Stomach (tissue), 19 donors: ENCODE results near the gene FCHO2. TPM values are rescaled to one million over a fixed set of nuclear protein-coding genes. Genes with fewer than 3 reads are reported as not detected.

Experiments used
- DNase-seq, 2 donors: peaks; one replicate each; pipeline versions ENCODE4 v3.0.0 to v3.0.0-alpha.2; 2013 to 2019
- H3K27ac ChIP-seq, 5 donors: fragments of 200-600 bp in 4 of 5; sonication (generic) in 4 of 5; one replicate each; pipeline ENCODE4 v1.5.1; 2013 to 2019; ENCODE audit warnings: mild to moderate bottlenecking in 1 of 5, moderate library complexity in 1 of 5
- H3K27me3 ChIP-seq, 3 donors: fragments of 200-600 bp; sonication (generic); one replicate each; pipeline ENCODE4 v1.5.1; 2017 to 2019; ENCODE audit warnings: mixed run types in 1 of 3
- H3K36me3 ChIP-seq, 4 donors: fragments of 200-600 bp; sonication (generic); 1 replicate in 3 of 4; 2 replicates in 1 of 4; pipeline ENCODE4 v1.5.1; 2016 to 2019
- H3K4me1 ChIP-seq, 4 donors: fragments of 200-600 bp; sonication (generic); one replicate each; pipeline ENCODE4 v1.5.1; 2016 to 2019
- H3K4me3 ChIP-seq, 4 donors: fragments of 200-600 bp; sonication (generic) in 3 of 4; one replicate each; pipeline ENCODE4 v1.5.1; 2016 to 2019; ENCODE audit warnings: mild to moderate bottlenecking in 1 of 4
- H3K9me3 ChIP-seq, 4 donors: fragments of 200-600 bp; sonication (generic); one replicate each; pipeline ENCODE4 v1.5.1; 2016 to 2019
- EP300 ChIP-seq: sonication (generic); formaldehyde crosslinking; IDR thresholded peaks from one replicate; pipeline ENCODE4 v1.6.1; 2017; ENCODE audit warnings: antibody characterized with exemption
- POLR2A ChIP-seq, 4 donors: fragments of 450-650 bp; IDR thresholded peaks; one replicate each; pipeline ENCODE4 v1.6.1; 2016; ENCODE audit warnings: antibody characterized with exemption in 4 of 4, control low read depth in 2 of 4, mild to moderate bottlenecking in 1 of 4, moderate library complexity in 1 of 4
- POLR2AphosphoS5 ChIP-seq, 3 donors: sonication (generic); formaldehyde crosslinking; IDR thresholded peaks; one replicate each; pipeline ENCODE4 v1.6.1; 2016; ENCODE audit warnings: antibody characterized with exemption in 3 of 3
- WGBS, 5 donors: extraction: QIAGEN DNeasy Blood & Tissue Kit in 3 of 5; methylation state at CpG; one replicate each; pipeline versions ENCODE4 v1.1.5 to v1.1.7; 2013 to 2018; 5-methylcytosine and 5-hydroxymethylcytosine counted together
- intact Hi-C: fragments of 100-400 bp; cut with DNase I; formaldehyde crosslinking; loops from one replicate; pipeline ENCODE4 v1.15.1; 2023; ENCODE audit warnings: low total_unique reads
- long read RNA-seq, 10 donors: transcript quantifications; one replicate each; lab custom pipeline, GENCODE V29; 2026
- polyA plus RNA-seq, 3 donors: library from polyadenylated mRNA; stranded (reverse); fragments of 200-250 nt; gene quantifications; one replicate each; pipeline ENCODE4 v1.2.3, GENCODE V29; 2013
- total RNA-seq, 5 donors: library from RNA; depleted of rRNA; stranded (reverse); fragments of >200 nt; gene quantifications; one replicate each; pipeline versions ENCODE4 v1.1.0 to v1.2.3, GENCODE V29; 2014 to 2016
- TF ChIP-seq, protein P1 (sequence below), 7 experiments: fragments of 450-650 bp in 4 of 7; fragments of 200-600 bp in 3 of 7; sonication (generic) in 3 of 7; IDR thresholded peaks; one replicate each; pipeline ENCODE4 v1.5.1; 2016 to 2019; ENCODE audit warnings: antibody characterized with exemption in 7 of 7, control low read depth in 2 of 7, mild to moderate bottlenecking in 1 of 7
- donor health status: healthy with polysubstance abuse.
- donor health status: Bipolar disorder and iron deficiency.
- donor health status: healthy.

FCHO2 gene, protein sequence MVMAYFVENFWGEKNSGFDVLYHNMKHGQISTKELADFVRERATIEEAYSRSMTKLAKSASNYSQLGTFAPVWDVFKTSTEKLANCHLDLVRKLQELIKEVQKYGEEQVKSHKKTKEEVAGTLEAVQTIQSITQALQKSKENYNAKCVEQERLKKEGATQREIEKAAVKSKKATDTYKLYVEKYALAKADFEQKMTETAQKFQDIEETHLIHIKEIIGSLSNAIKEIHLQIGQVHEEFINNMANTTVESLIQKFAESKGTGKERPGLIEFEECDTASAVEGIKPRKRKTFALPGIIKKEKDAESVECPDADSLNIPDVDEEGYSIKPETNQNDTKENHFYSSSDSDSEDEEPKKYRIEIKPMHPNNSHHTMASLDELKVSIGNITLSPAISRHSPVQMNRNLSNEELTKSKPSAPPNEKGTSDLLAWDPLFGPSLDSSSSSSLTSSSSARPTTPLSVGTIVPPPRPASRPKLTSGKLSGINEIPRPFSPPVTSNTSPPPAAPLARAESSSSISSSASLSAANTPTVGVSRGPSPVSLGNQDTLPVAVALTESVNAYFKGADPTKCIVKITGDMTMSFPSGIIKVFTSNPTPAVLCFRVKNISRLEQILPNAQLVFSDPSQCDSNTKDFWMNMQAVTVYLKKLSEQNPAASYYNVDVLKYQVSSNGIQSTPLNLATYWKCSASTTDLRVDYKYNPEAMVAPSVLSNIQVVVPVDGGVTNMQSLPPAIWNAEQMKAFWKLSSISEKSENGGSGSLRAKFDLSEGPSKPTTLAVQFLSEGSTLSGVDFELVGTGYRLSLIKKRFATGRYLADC
- 10 to 100 TPM in 4 of 5 donors, 1 to 10 TPM in 1; 7.0 to 46.1 (median 18.1) TPM for total RNA-seq
- 10 to 100 TPM in 2 of 3 donors, 1 to 10 TPM in 1; 6.9 to 11.6 (median 10.2) TPM for polyA plus RNA-seq
- long read RNA-seq, donor 1: 0 reads
- long read RNA-seq, donor 2: 0 reads
- long read RNA-seq, donor 3: 0 reads
- long read RNA-seq, donor 4: 0 reads
- long read RNA-seq, donor 5: 0 reads
- long read RNA-seq, donor 6: 0 reads
- long read RNA-seq, donor 7: 0 reads
- long read RNA-seq, donor 8: 0 reads
- long read RNA-seq, donor 9, partial matches to known transcripts: 5 of 5 reads
- long read RNA-seq, donor 9, other reads (novel, unspliced or antisense): 0 of 5 reads
- long read RNA-seq, donor 10: 0 reads

DNA sequence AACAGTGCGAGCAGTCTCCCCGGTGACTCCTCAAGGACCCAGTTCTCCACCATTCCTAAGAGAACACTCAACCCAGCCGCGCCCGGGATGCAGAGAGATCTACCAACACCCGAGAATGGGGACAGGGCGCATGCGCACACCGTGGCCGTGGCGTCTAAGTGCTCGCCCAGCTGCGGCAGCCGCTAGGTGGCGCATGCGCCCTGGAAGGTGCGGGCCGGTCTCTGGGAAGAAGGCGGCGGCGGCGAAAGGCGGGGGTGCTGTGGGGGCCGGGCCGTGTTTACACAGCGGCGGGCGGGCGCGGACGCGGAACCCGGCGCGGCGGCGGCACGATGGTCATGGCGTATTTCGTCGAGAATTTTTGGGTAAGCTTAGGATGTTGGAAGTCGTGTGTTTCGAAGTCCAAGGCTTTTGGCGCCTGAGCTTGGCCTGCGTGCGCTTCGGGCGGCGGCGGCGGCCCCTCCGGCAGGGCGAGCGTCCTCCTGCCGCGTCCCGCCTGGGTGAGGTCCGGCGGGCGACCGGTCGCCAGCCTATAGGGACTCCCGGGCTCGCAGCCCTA is at the start of gene FCHO2:
Gene FCHO2 (plus strand): TSS at position 274 of the 556 bp plus-strand sequence. CDS start 56 bp downstream, at position 330.
- 0 to 2% (median 0%) methylated on average over 34 to 58 of the region's 64 CpGs for WGBS, 5 donors
- intact Hi-C loops: no loop called here
- H3K27ac ChIP-seq: peak within 1 kb of the TSS; percentile 95 to 99 (median 98)
- no peaks in the 10 kb centered on the region for H3K27me3 ChIP-seq
- no peaks in the 10 kb centered on the region for H3K9me3 ChIP-seq
- H3K36me3 ChIP-seq: no peaks in the 10 kb centered on the region
- TF ChIP-seq EP300 (no peak), POLR2A (IDR thresholded peaks at IDR 0.05) (peak in 1 of 4 donors; percentile 46), POLR2AphosphoS5 (IDR thresholded peaks at IDR 0.05) (peak; percentile 71 to 88 (median 81))
- TF ChIP-seq, protein P1, sequence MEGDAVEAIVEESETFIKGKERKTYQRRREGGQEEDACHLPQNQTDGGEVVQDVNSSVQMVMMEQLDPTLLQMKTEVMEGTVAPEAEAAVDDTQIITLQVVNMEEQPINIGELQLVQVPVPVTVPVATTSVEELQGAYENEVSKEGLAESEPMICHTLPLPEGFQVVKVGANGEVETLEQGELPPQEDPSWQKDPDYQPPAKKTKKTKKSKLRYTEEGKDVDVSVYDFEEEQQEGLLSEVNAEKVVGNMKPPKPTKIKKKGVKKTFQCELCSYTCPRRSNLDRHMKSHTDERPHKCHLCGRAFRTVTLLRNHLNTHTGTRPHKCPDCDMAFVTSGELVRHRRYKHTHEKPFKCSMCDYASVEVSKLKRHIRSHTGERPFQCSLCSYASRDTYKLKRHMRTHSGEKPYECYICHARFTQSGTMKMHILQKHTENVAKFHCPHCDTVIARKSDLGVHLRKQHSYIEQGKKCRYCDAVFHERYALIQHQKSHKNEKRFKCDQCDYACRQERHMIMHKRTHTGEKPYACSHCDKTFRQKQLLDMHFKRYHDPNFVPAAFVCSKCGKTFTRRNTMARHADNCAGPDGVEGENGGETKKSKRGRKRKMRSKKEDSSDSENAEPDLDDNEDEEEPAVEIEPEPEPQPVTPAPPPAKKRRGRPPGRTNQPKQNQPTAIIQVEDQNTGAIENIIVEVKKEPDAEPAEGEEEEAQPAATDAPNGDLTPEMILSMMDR (IDR thresholded peaks at IDR 0.05): peak in 5 of 7 experiments; percentile 84 to 95 (median 87)
- H3K4me1 ChIP-seq: peaks cover 18 to 57% (median 31%) of the 10 kb centered on the region in 4 donors
- peak; percentile 99 to 100 for DNase-seq
- H3K4me3 ChIP-seq: peak within 1 kb of the TSS; percentile 90 to 97 (median 92)

DNA sequence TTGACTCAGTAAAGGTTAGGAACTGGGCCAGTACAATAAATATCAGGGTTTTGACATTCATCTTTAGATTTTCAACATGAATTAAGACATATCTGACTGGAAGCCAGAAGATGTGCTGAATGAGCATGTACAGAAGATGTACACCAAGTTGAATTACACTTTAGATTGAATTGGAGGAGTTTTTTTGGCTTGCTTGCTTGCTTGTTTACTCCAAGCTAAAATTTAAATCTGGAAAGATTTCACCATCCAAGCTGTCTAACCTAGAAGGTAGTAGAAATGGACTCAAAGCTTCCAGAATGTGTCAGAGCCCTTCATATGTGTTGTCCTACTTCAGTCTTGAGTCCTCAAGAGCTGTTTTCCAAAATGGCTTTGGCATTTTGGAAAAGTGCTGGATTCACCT is 49.0 kb upstream of the FCHO2 start:
- H3K9me3 ChIP-seq: no peaks in the 10 kb centered on the region
- no peak for DNase-seq
- TF ChIP-seq EP300 (no peak), POLR2A (IDR thresholded peaks at IDR 0.05) (no peak), POLR2AphosphoS5 (IDR thresholded peaks at IDR 0.05) (no peak)
- TF ChIP-seq, protein P1 (IDR thresholded peaks at IDR 0.05): no peak
- H3K27ac ChIP-seq: no peak overlapping the region
- intact Hi-C loops: no loop called here
- H3K4me1 ChIP-seq: no peaks in the 10 kb centered on the region
- H3K4me3 ChIP-seq: no peak overlapping the region
- no peaks in the 10 kb centered on the region for H3K27me3 ChIP-seq
- H3K36me3 ChIP-seq: peaks cover 47 to 87% (median 84%) of the 10 kb centered on the region in 4 donors

DNA sequence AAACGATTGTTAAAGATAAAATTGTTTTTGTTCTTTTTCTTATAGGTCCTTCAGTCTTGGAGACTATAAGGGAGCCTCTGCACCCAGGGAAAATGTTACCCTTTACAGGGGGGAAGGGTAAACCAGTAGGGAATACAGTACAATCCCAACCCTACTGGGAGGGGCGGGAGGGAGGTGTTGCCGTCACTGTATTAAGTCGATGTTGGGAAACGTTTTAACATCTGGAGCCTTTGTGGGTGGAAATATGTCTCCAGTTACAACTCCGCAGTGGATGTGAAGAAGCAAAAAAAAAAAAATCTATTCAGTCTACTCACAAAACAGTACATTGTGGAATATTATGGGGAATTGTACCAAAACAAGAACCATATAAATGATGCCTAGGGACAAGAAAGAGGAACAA is 47.2 kb upstream of the FCHO2 start:
- Histone ChIP-seq H3K9me3 (no peaks in the 10 kb centered on the region), H3K36me3 (peaks cover 39 to 78% (median 68%) of the 10 kb centered on the region in 4 donors), H3K27me3 (no peaks in the 10 kb centered on the region), H3K27ac (no peak overlapping the region), H3K4me1 (no peaks in the 10 kb centered on the region), H3K4me3 (no peak overlapping the region)
- WGBS, 5 donors: 78 to 87% (median 81%) methylated on average over 6 of the region's 6 CpGs
- intact Hi-C loops: no loop called here
- no peak for TF ChIP-seq EP300
- no peak for TF ChIP-seq POLR2A (IDR thresholded peaks at IDR 0.05)
- TF ChIP-seq, protein P1 (IDR thresholded peaks at IDR 0.05): no peak
- no peak for TF ChIP-seq POLR2AphosphoS5 (IDR thresholded peaks at IDR 0.05)
- DNase-seq: no peak
